Activated T-cell treated with anti-CD3 and anti-CD28 coated beads, Interleukin-2, amount 50 U/mL, for 72 hours (primary cell): Measurements from ENCODE around the gene SLC44A1. TPM values are rescaled to one million over a fixed set of nuclear protein-coding genes. Genes with fewer than 3 reads are reported as not detected.
A peak's percentile ranks its signal among the peaks of the same experiment; 100 is the strongest.

Experiments used
- ATAC-seq, 2 donors: fragments of 150-1000 bp; cut with Tn5 transposase; replicated peaks in 1 of 2; 2 replicates each; pipeline ENCODE4 v1.10.0; 2021; ENCODE audit warnings: moderate library complexity in 2 of 2, mild to moderate bottlenecking in 1 of 2
- DNase-seq, 2 donors: peaks; one replicate each; pipeline ENCODE4 v3.0.0; 2021 to 2022; ENCODE audit warnings: mixed read lengths in 1 of 2
- H3K27ac Mint-ChIP-seq: one replicate; pipeline ENCODE4 v1.8.0; 2022; ENCODE audit warnings: mild to moderate bottlenecking, moderate library complexity, mixed read lengths
- H3K27me3 Mint-ChIP-seq: one replicate; pipeline ENCODE4 v1.8.0; 2022; ENCODE audit warnings: low read depth, mixed read lengths
- H3K36me3 Mint-ChIP-seq, 2 donors: one replicate each; pipeline ENCODE4 v1.8.0; 2022; ENCODE audit warnings: mixed read lengths in 2 of 2, mild to moderate bottlenecking in 1 of 2; ENCODE audit not compliant: insufficient read depth in 2 of 2
- H3K4me1 Mint-ChIP-seq: one replicate; pipeline ENCODE4 v1.8.0; 2022; ENCODE audit warnings: low read depth, mixed read lengths
- H3K4me3 Mint-ChIP-seq, 2 donors: one replicate each; pipeline ENCODE4 v1.8.0; 2022; ENCODE audit warnings: mild to moderate bottlenecking in 2 of 2, mixed read lengths in 2 of 2, moderate library complexity in 2 of 2
- H3K9me3 Mint-ChIP-seq, 2 donors: one replicate each; pipeline ENCODE4 v1.8.0; 2022; ENCODE audit warnings: mixed read lengths in 2 of 2
- total RNA-seq, 2 donors: library from RNA; stranded (reverse); gene quantifications; one replicate each; pipeline ENCODE4 v1.2.3, GENCODE V29; 2022

The SLC44A1 gene
- total RNA-seq, 2 donors from 2014 or later: 10.0 to 11.8 TPM

- ATAC-seq: peak in 1 of 2 donors; percentile 52
- Mint-ChIP-seq H3K36me3 (no peaks in the 10 kb centered on the region), H3K9me3 (no peaks in the 10 kb centered on the region), H3K27ac (no peak overlapping the region), H3K4me1 (peaks cover 9% of the 10 kb centered on the region), H3K4me3 (no peak overlapping the region), H3K27me3 (no peaks in the 10 kb centered on the region)
- no peak for DNase-seq
These were observed 40.0 kb downstream of the SLC44A1 start for GRCh38 chr9:105284463-105284862.

- no peaks in the 10 kb centered on the region for H3K36me3 Mint-ChIP-seq
- H3K4me3 Mint-ChIP-seq: no peak overlapping the region
These were observed 41.6 kb downstream of the SLC44A1 start for GRCh38 chr9:105286098-105286497.

GRCh38 chr9:105289305-105289704 is 44.9 kb downstream of the SLC44A1 start:
- ATAC-seq: no peak
- peaks cover 10% of the 10 kb centered on the region for H3K4me1 Mint-ChIP-seq
- H3K36me3 Mint-ChIP-seq: no peaks in the 10 kb centered on the region
- no peaks in the 10 kb centered on the region for H3K9me3 Mint-ChIP-seq
- no peaks in the 10 kb centered on the region for H3K27me3 Mint-ChIP-seq
- H3K27ac Mint-ChIP-seq: no peak overlapping the region
- no peak for DNase-seq
- no peak overlapping the region for H3K4me3 Mint-ChIP-seq

More at GRCh38 chr9:105286098-105286497, 41.6 kb downstream of the SLC44A1 start:
- H3K27ac Mint-ChIP-seq: peak overlapping the region; percentile 20
- ATAC-seq: no peak
- H3K27me3 Mint-ChIP-seq: no peaks in the 10 kb centered on the region
- H3K4me1 Mint-ChIP-seq: peaks cover 9% of the 10 kb centered on the region
- no peak for DNase-seq
- H3K9me3 Mint-ChIP-seq: no peaks in the 10 kb centered on the region

- ATAC-seq: no peak
- Mint-ChIP-seq H3K27ac (no peak overlapping the region), H3K36me3 (no peaks in the 10 kb centered on the region), H3K4me1 (peaks cover 12% of the 10 kb centered on the region), H3K9me3 (no peaks in the 10 kb centered on the region), H3K27me3 (no peaks in the 10 kb centered on the region), H3K4me3 (no peak overlapping the region)
- DNase-seq: no peak
These were observed 46.0 kb downstream of the SLC44A1 start for GRCh38 chr9:105290418-105290817.

- Mint-ChIP-seq H3K4me1 (peaks cover 12% of the 10 kb centered on the region), H3K27ac (no peak overlapping the region), H3K4me3 (no peak overlapping the region), H3K27me3 (no peaks in the 10 kb centered on the region), H3K36me3 (no peaks in the 10 kb centered on the region), H3K9me3 (no peaks in the 10 kb centered on the region)
- DNase-seq (no peak), ATAC-seq (no peak)
These were observed 46.5 kb downstream of the SLC44A1 start for GRCh38 chr9:105290954-105291353.

GRCh38 chr9:105291422-105291859 is 47.0 kb downstream of the SLC44A1 start:
- DNase-seq (no peak), ATAC-seq (no peak)
- Mint-ChIP-seq H3K4me3 (no peak overlapping the region), H3K27ac (no peak overlapping the region), H3K27me3 (no peaks in the 10 kb centered on the region), H3K9me3 (no peaks in the 10 kb centered on the region), H3K4me1 (peaks cover 14% of the 10 kb centered on the region), H3K36me3 (no peaks in the 10 kb centered on the region)

GRCh38 chr9:105291938-105292337 is 47.5 kb downstream of the SLC44A1 start:
- Mint-ChIP-seq H3K4me1 (peaks cover 19% of the 10 kb centered on the region), H3K4me3 (no peak overlapping the region), H3K27me3 (no peaks in the 10 kb centered on the region), H3K27ac (no peak overlapping the region), H3K36me3 (no peaks in the 10 kb centered on the region), H3K9me3 (no peaks in the 10 kb centered on the region)
- ATAC-seq: no peak
- no peak for DNase-seq

GRCh38 chr9:105293408-105293807 is 49.0 kb downstream of the SLC44A1 start:
- H3K36me3 Mint-ChIP-seq: no peaks in the 10 kb centered on the region
- H3K27ac Mint-ChIP-seq: peak overlapping the region; percentile 22
- no peak overlapping the region for H3K4me3 Mint-ChIP-seq
- DNase-seq: no peak
- H3K27me3 Mint-ChIP-seq: no peaks in the 10 kb centered on the region
- H3K9me3 Mint-ChIP-seq: no peaks in the 10 kb centered on the region
- H3K4me1 Mint-ChIP-seq: peaks cover 24% of the 10 kb centered on the region
- ATAC-seq: no peak

GRCh38 chr9:105295201-105295550 is 50.7 kb downstream of the SLC44A1 start:
- Mint-ChIP-seq H3K27ac (no peak overlapping the region), H3K36me3 (no peaks in the 10 kb centered on the region), H3K9me3 (no peaks in the 10 kb centered on the region), H3K4me3 (no peak overlapping the region), H3K27me3 (no peaks in the 10 kb centered on the region), H3K4me1 (peaks cover 39% of the 10 kb centered on the region)
- ATAC-seq (no peak), DNase-seq (no peak)

GRCh38 chr9:105295986-105296385 is 51.5 kb downstream of the SLC44A1 start:
- Mint-ChIP-seq H3K4me3 (no peak overlapping the region), H3K36me3 (no peaks in the 10 kb centered on the region), H3K27me3 (no peaks in the 10 kb centered on the region), H3K4me1 (peaks cover 39% of the 10 kb centered on the region), H3K9me3 (no peaks in the 10 kb centered on the region), H3K27ac (no peak overlapping the region)
- no peak for ATAC-seq
- DNase-seq: no peak

- Mint-ChIP-seq H3K4me1 (peaks cover 39% of the 10 kb centered on the region), H3K9me3 (no peaks in the 10 kb centered on the region), H3K36me3 (no peaks in the 10 kb centered on the region), H3K27me3 (no peaks in the 10 kb centered on the region), H3K4me3 (peak overlapping the region in 1 of 2 donors; percentile 27), H3K27ac (no peak overlapping the region)
- DNase-seq (no peak), ATAC-seq (no peak)
These were observed 52.0 kb downstream of the SLC44A1 start for GRCh38 chr9:105296445-105296844.

GRCh38 chr9:105296877-105297287 is 52.4 kb downstream of the SLC44A1 start:
- Mint-ChIP-seq H3K27me3 (no peaks in the 10 kb centered on the region), H3K36me3 (no peaks in the 10 kb centered on the region), H3K27ac (no peak overlapping the region), H3K4me3 (peak overlapping the region in 1 of 2 donors; percentile 27), H3K4me1 (peaks cover 39% of the 10 kb centered on the region), H3K9me3 (no peaks in the 10 kb centered on the region)
- ATAC-seq (no peak), DNase-seq (no peak)

GRCh38 chr9:105297442-105298075 is 53.1 kb downstream of the SLC44A1 start:
- H3K36me3 Mint-ChIP-seq: no peaks in the 10 kb centered on the region
- no peaks in the 10 kb centered on the region for H3K9me3 Mint-ChIP-seq

GRCh38 chr9:105299190-105299854 is 54.9 kb downstream of the SLC44A1 start:
- Mint-ChIP-seq H3K27me3 (no peaks in the 10 kb centered on the region), H3K27ac (no peak overlapping the region), H3K36me3 (no peaks in the 10 kb centered on the region), H3K9me3 (no peaks in the 10 kb centered on the region), H3K4me1 (peaks cover 35% of the 10 kb centered on the region), H3K4me3 (peak overlapping the region in 1 of 2 donors; percentile 46)
- DNase-seq (peak; percentile 42 to 48), ATAC-seq (peak; percentile 98 to 99)

More at GRCh38 chr9:105297442-105298075, 53.1 kb downstream of the SLC44A1 start:
- no peak overlapping the region for H3K27ac Mint-ChIP-seq
- H3K4me1 Mint-ChIP-seq: peaks cover 39% of the 10 kb centered on the region
- no peak for ATAC-seq
- H3K27me3 Mint-ChIP-seq: no peaks in the 10 kb centered on the region
- H3K4me3 Mint-ChIP-seq: no peak overlapping the region
- no peak for DNase-seq
